K562 (cell line): ENCODE results near the gene ZNF135. TPM values are rescaled to one million over a fixed set of nuclear protein-coding genes. Genes with fewer than 3 reads are reported as not detected.
A peak's percentile ranks its signal among the peaks of the same experiment; 100 is the strongest.

Experiments used
- ATAC-seq: fragments of 200-7000 bp; cut with Tn5 transposase; 3 replicates; pipeline ENCODE4 v1.9.1; 2020; ENCODE audit warnings: moderate library complexity
- BruUV-seq: library from RNA; stranded (reverse); fragments of 400-500 nt; replicated peaks from 2 replicates; lab custom pipeline; 2021; lab: Mats Ljungman, UMichigan
- CTCF ChIA-PET: fragments of 300-600 bp; formaldehyde crosslinking; extraction: SDS; loops from one replicate; lab custom pipeline; 2021; ENCODE audit warnings: low intra/inter-chr PET ratio; lab: Yijun Ruan, JAX
- POLR2A ChIA-PET: fragments of 300-600, 350-650 bp; sonication (Branson Sonifier 250); formaldehyde crosslinking; extraction: SDS; loops from one replicate; lab custom pipeline; 2021; ENCODE audit warnings: antibody characterized with exemption, inconsistent platforms; lab: Yijun Ruan, JAX
- DNase-seq, 4 experiments: peaks; one replicate each; pipeline versions ENCODE4 v3.0.0 to v3.0.0-alpha.2; 2011 to 2018; ENCODE audit warnings: low spot score in 3 of 4, mixed read lengths in 3 of 4; ENCODE audit errors: extremely low read depth in 1 of 4
- FAIRE-seq: peaks from 2 replicates; lab custom pipeline; 2011; peaks lifted over from hg19 to GRCh38; lab: Jason Lieb, UNC
- H2AFZ ChIP-seq: 2 replicates; pipeline ENCODE4 v1.6.0; 2011; ENCODE audit warnings: low read depth, low read length, control low read depth, inconsistent platforms
- H3K27ac ChIP-seq: fragments of 200-600 bp; 3 replicates; pipeline ENCODE4 v1.8.0; 2011; ENCODE audit warnings: low read depth, mild to moderate bottlenecking, control low read depth, inconsistent platforms, low read length, moderate library complexity, mixed read lengths; ENCODE audit errors: extremely low read depth
- H3K27me3 ChIP-seq, 2 experiments: fragments of 300-600 bp in 1 of 2; 2 replicates in 1 of 2; 3 replicates in 1 of 2; pipeline versions ENCODE4 v1.6.0 to v1.8.0; 2011; ENCODE audit warnings: inconsistent platforms in 2 of 2, low read length in 2 of 2, mild to moderate bottlenecking in 1 of 2, mixed read lengths in 1 of 2, moderate library complexity in 1 of 2; ENCODE audit not compliant: control insufficient read depth in 2 of 2, insufficient read depth in 2 of 2
- H3K36me3 ChIP-seq: fragments of 300-600 bp; 3 replicates; pipeline ENCODE4 v1.8.0; 2011; ENCODE audit warnings: mild to moderate bottlenecking, low read length, inconsistent platforms; ENCODE audit not compliant: control insufficient read depth, insufficient read depth
- H3K4me1 ChIP-seq, 2 experiments: fragments of 200-600 bp in 1 of 2; replicated peaks in 1 of 2; 2 replicates in 1 of 2; 3 replicates in 1 of 2; pipeline versions ENCODE4 v1.5.1 to v1.8.0; 2011; ENCODE audit warnings: inconsistent platforms in 2 of 2, low read length in 2 of 2, mild to moderate bottlenecking in 1 of 2, mixed read lengths in 1 of 2, moderate library complexity in 1 of 2; ENCODE audit not compliant: control insufficient read depth in 2 of 2, insufficient read depth in 2 of 2
- H3K4me2 ChIP-seq: 2 replicates; pipeline ENCODE4 v1.6.1; 2011; ENCODE audit warnings: low read length, control low read depth, inconsistent platforms, mixed read lengths; ENCODE audit not compliant: insufficient read depth
- H3K4me3 ChIP-seq: fragments of 200-600 bp; sonication (generic), shearing (Covaris generic); 2 replicates; pipeline ENCODE4 v1.5.1; 2016; ENCODE audit warnings: control low read depth, inconsistent platforms
- H3K79me2 ChIP-seq: fragments of 200-600 bp; 3 replicates; pipeline ENCODE4 v1.8.0; 2011; ENCODE audit warnings: low read length, inconsistent platforms; ENCODE audit not compliant: control insufficient read depth, insufficient read depth
- H3K9ac ChIP-seq, 2 experiments: 2 replicates each; pipeline versions ENCODE4 v1.6.0 to v1.6.1; 2011; ENCODE audit warnings: low read depth in 2 of 2, low read length in 2 of 2, control low read depth in 1 of 2, inconsistent platforms in 1 of 2, mild to moderate bottlenecking in 1 of 2, mixed read lengths in 1 of 2; ENCODE audit not compliant: insufficient read depth in 1 of 2
- H3K9me1 ChIP-seq: one replicate; pipeline ENCODE4 v1.6.0; 2011; ENCODE audit warnings: inconsistent platforms, mild to moderate bottlenecking, low read length, moderate library complexity; ENCODE audit not compliant: control insufficient read depth, insufficient read depth
- H3K9me3 ChIP-seq: replicated peaks from 2 replicates; pipeline ENCODE4 v1.5.1; 2011; ENCODE audit warnings: low read depth, low read length, inconsistent platforms; ENCODE audit not compliant: control insufficient read depth, insufficient read depth
- H4K20me1 ChIP-seq: replicated peaks from 2 replicates; pipeline ENCODE4 v1.6.1; 2011; ENCODE audit warnings: low read length, inconsistent platforms, mixed read lengths; ENCODE audit not compliant: control insufficient read depth, insufficient read depth
- FOXJ3 ChIP-seq: sonication (generic); formaldehyde crosslinking; IDR thresholded peaks from 2 replicates; pipeline ENCODE4 v1.4.0; 2020; ENCODE audit warnings: mild to moderate bottlenecking, missing genetic modification reagents
- GTF2A2 ChIP-seq: IDR thresholded peaks from 2 replicates; pipeline ENCODE4 v1.6.1; 2016; ENCODE audit warnings: mild to moderate bottlenecking, missing genetic modification characterization, missing compliant biosample characterization
- HMG20A ChIP-seq: fragments of 450-650 bp; formaldehyde crosslinking; conservative IDR thresholded peaks from 2 replicates; pipeline ENCODE4 v1.4.0; 2020; ENCODE audit warnings: mild to moderate bottlenecking, mixed read lengths
- MBD2 ChIP-seq: sonication (generic); IDR thresholded peaks from 2 replicates; pipeline ENCODE4 v1.6.1; 2016; ENCODE audit warnings: low read depth, borderline replicate concordance
- PHF21A ChIP-seq: fragments of 450-650 bp; IDR thresholded peaks from 2 replicates; pipeline ENCODE4 v1.6.1; 2017; ENCODE audit warnings: low read depth, borderline replicate concordance
- TAF15 ChIP-seq: fragments of 200-400 bp; formaldehyde crosslinking; IDR thresholded peaks from 2 replicates; pipeline ENCODE4 v1.6.1; 2017; ENCODE audit warnings: mild to moderate bottlenecking, low read depth, low read length, moderate library complexity
- ZNF274 ChIP-seq: IDR thresholded peaks from 2 replicates; pipeline ENCODE4 v1.6.1; 2011; ENCODE audit warnings: low read depth, mild to moderate bottlenecking, low read length, moderate library complexity, borderline replicate concordance
- WGBS: fragments of 100-300 bp; shearing (Covaris generic); methylation state at CpG from one replicate; pipeline ENCODE4 v1.1.6; 2016; ENCODE audit warnings: low coverage, mixed read lengths; ENCODE audit not compliant: insufficient coverage; ENCODE audit errors: missing lambda C conversion rate; 5-methylcytosine and 5-hydroxymethylcytosine counted together
- in situ Hi-C: fragments of 300-500 bp; cut with MboI; formaldehyde crosslinking; loops from 4 replicates; pipeline ENCODE4 v1.15.0; 2018; ENCODE audit warnings: inconsistent platforms, mixed read lengths
- intact Hi-C: fragments of 100-400 bp; cut with micrococcal nuclease; formaldehyde crosslinking; loops from 2 replicates; pipeline ENCODE4 v1.14.2; 2022
- polyA plus RNA-seq, 8 experiments: library from polyadenylated mRNA; depleted of rRNA in 4 of 8; stranded (reverse) in 5 of 8; unstranded in 3 of 8; fragments of >200 nt; fragmentation: Nextera tagmentation in 2 of 8; fragmentation: Illumina TruSeq in 1 of 8; extraction: Ambion mirVana in 2 of 8; extraction: Trizol in 1 of 8; gene quantifications; 2 replicates each; pipeline versions ENCODE4 v1.2.1 to v1.2.3, GENCODE V29; 2011 to 2014; ENCODE audit warnings: inconsistent platforms in 1 of 8, missing spikeins in 1 of 8
- total RNA-seq, 7 experiments: library from RNA; depleted of rRNA in 6 of 7; stranded (reverse); fragments of >200 nt in 6 of 7; fragmentation: Illumina TruSeq in 2 of 7; extraction: Trizol in 2 of 7; gene quantifications; 2 replicates each; pipeline versions ENCODE4 v1.2.1 to v1.2.3, GENCODE V29; 2011 to 2021; ENCODE audit warnings: low replicate concordance in 1 of 7
- TF ChIP-seq, protein P1 (sequence below): conservative IDR thresholded peaks from 2 replicates; pipeline ENCODE4 v1.6.1; 2011; ENCODE audit warnings: low read depth, mild to moderate bottlenecking, low read length; ENCODE audit not compliant: control insufficient read depth

ZNF135 gene
- total and polyA plus RNA-seq, 9 of the 15 experiments (the other 6 are each of a cell fraction or from before 2014, with no cell fraction given) = not detected

DNA sequence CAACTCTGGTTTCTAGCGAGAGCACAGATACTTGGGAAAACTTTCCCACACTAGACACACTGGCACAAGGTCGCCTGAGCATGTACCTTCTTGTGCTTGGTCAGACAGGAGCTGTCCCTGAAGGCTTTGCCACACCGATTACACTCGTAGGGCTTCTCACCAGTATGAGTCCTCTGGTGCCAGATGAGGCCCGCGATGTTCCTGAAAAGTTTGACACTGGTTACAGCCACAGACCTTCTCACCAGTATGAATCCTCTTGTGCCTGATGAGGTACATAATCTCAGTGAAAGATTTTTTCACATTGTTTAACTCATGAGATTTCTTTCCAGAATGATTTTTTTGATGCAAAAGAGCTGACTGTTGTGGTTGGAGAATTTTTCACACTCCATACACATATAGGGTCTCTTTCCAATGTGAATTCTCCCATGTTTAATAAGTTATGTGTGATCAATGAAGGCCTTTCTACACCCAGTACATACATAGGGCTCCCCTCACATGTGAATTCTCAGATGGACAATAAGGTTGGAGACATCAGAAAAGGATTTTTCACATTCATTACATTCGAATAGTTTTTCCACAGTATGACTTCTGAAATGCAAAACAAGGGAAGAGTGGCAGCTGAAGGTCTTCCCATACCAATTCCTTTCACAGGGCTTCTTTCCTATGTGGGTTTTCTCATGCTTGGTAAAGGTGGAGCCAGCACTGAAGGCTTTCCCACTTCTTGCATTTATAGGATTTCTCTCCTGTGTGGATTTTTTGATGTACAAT, 48.9 kb downstream of the ZNF135 start:
- Histone ChIP-seq H4K20me1 (no peaks in the 10 kb centered on the region), H3K4me1 (no peaks in the 10 kb centered on the region), H2AFZ (no peak overlapping the region), H3K4me3 (no peak overlapping the region), H3K4me2 (no peak overlapping the region), H3K9me1 (no peaks in the 10 kb centered on the region), H3K9me3 (peaks cover 14% of the 10 kb centered on the region; the same call in 1 of the 2 replicates), H3K27ac (no peak overlapping the region), H3K9ac (no peak overlapping the region), H3K36me3 (no peaks in the 10 kb centered on the region), H3K79me2 (no peaks in the 10 kb centered on the region), H3K27me3 (no peaks in the 10 kb centered on the region)
- intact Hi-C loops (no loop called here), in situ Hi-C loops (no loop called here)
- no peak for DNase-seq
- ATAC-seq = no peak
- BruUV-seq = no TSS peak
- CTCF ChIA-PET = interaction anchor here (0.6 kb wide), 1 partner anchor 9 kb away, joined by 3 read pairs; no protein-coding TSS in a partner anchor
- no peak for FAIRE-seq
- 3% methylated on average over 7 of the region's 7 CpGs for WGBS
- POLR2A ChIA-PET = no interaction called here
- TF ChIP-seq FOXJ3 (CRISPR knock-in tag) = no peak
- TF ChIP-seq, protein P1, sequence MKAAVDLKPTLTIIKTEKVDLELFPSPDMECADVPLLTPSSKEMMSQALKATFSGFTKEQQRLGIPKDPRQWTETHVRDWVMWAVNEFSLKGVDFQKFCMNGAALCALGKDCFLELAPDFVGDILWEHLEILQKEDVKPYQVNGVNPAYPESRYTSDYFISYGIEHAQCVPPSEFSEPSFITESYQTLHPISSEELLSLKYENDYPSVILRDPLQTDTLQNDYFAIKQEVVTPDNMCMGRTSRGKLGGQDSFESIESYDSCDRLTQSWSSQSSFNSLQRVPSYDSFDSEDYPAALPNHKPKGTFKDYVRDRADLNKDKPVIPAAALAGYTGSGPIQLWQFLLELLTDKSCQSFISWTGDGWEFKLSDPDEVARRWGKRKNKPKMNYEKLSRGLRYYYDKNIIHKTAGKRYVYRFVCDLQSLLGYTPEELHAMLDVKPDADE = 0 out of 2 replicates have a peak, but pooled peaks have one; percentile 41
- TF ChIP-seq ZNF274 = peak; percentile 96

DNA sequence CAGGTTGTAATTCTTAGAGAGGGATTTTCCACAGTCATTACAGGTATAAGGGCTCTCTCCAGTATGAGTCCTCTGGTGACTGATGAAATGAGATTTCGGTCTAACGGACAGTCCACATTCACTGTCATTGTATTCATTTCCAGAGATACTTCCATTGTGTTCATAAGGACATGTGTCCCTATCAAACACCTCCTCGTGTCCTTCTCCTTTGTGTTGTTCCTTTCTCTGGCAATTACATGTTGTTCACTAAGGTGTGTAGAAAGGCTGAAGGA, 49.4 kb downstream of the ZNF135 start:
- no peaks in the 10 kb centered on the region for H3K4me1 ChIP-seq
- H3K9me1 ChIP-seq = no peaks in the 10 kb centered on the region
- FAIRE-seq (no peak), DNase-seq (no peak)
- ChIA-PET CTCF (no interaction called here), POLR2A (no interaction called here)
- no peaks in the 10 kb centered on the region for H3K27me3 ChIP-seq
- no TSS peak for BruUV-seq
- H2AFZ ChIP-seq = no peak overlapping the region
- in situ Hi-C loops = no loop called here
- 2% methylated on average over 3 of the region's 3 CpGs for WGBS
- no peaks in the 10 kb centered on the region for H3K36me3 ChIP-seq
- H3K9me3 ChIP-seq = peaks cover 12% of the 10 kb centered on the region; the same call in 1 of the 2 replicates
- no peak overlapping the region for H3K27ac ChIP-seq
- H3K4me3 ChIP-seq = no peak overlapping the region
- no peak overlapping the region for H3K9ac ChIP-seq
- no peak for TF ChIP-seq TAF15
- TF ChIP-seq HMG20A (CRISPR knock-in tag) = no peak
- TF ChIP-seq MBD2 = no peak
- no peak for TF ChIP-seq GTF2A2 (tag)
- TF ChIP-seq PHF21A = no peak
- TF ChIP-seq, all 486 proteins: peak for 0
- Histone ChIP-seq H3K4me2 (no peak overlapping the region), H3K79me2 (no peaks in the 10 kb centered on the region), H4K20me1 (no peaks in the 10 kb centered on the region)
- intact Hi-C loops = no loop called here
- ATAC-seq = no peak
